Gastroesophageal sphincter (tissue), 2 donors: ENCODE measurements around the gene DYRK2.

ENCODE experiments used
- POLR2A ChIP-seq, 2 donors: fragments of 450-650 bp; IDR thresholded peaks; one replicate each; pipeline ENCODE4 v1.6.1; 2017; ENCODE audit warnings: antibody characterized with exemption in 2 of 2, mild to moderate bottlenecking in 2 of 2, moderate library complexity in 1 of 2
- POLR2AphosphoS5 ChIP-seq: sonication (generic); formaldehyde crosslinking; IDR thresholded peaks from one replicate; pipeline ENCODE4 v1.6.1; 2017; ENCODE audit warnings: antibody characterized with exemption

GRCh38 chr12:67692966-67693365 is 44.4 kb downstream of the DYRK2 start:
- TF ChIP-seq POLR2A (IDR thresholded peaks at IDR 0.05) (no peak), POLR2AphosphoS5 (no peak)
